ENCODE measurements around the gene TOX3. TPM values are rescaled to one million over a fixed set of nuclear protein-coding genes. Genes with fewer than 3 reads are reported as not detected.

Gene TOX3
- total and polyA plus RNA-seq, 4 donors, result 1.3 to 3.5 (median 2.4) TPM

DNA sequence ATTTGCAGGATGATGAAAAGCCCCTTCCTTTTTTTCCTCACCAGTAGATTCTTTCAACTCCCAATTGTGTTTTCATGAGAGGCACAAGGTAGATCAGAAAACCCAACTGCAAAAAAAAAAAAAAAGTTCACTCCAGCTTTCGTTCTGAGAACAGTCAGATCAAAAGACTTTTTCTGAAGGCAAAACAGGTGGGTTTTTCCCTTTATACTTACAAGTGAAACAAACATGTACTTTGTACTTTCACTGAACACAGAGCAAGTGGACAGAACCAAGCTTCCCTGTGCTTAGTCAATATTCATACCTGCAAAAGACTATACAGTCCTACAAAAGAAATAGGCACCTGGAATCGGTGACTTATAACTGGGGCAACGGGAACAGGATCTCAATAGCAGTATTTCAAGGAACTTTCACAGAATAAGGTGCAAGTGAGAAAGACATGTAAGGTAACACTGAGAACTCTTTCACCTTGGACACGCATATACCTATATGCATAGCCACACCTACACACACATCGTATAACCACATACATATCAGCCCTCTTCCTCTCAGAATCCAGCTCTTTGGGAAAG, 54.1 kb downstream of the TOX3 start (continued):
- TF ChIP-seq, protein P1, sequence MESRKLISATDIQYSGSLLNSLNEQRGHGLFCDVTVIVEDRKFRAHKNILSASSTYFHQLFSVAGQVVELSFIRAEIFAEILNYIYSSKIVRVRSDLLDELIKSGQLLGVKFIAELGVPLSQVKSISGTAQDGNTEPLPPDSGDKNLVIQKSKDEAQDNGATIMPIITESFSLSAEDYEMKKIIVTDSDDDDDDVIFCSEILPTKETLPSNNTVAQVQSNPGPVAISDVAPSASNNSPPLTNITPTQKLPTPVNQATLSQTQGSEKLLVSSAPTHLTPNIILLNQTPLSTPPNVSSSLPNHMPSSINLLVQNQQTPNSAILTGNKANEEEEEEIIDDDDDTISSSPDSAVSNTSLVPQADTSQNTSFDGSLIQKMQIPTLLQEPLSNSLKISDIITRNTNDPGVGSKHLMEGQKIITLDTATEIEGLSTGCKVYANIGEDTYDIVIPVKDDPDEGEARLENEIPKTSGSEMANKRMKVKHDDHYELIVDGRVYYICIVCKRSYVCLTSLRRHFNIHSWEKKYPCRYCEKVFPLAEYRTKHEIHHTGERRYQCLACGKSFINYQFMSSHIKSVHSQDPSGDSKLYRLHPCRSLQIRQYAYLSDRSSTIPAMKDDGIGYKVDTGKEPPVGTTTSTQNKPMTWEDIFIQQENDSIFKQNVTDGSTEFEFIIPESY (IDR thresholded peaks at IDR 0.05), result peak; percentile 65
- TF ChIP-seq TAF1 (conservative IDR thresholded peaks at IDR 0.05) (no peak), EGR1 (IDR thresholded peaks at IDR 0.05; ENCODE audit: low read depth in 2 of 2) (peak in 1 of 2 donors; percentile 15), RAD21 (IDR thresholded peaks at IDR 0.05) (peak; percentile 60 to 62), FOXA1 (IDR thresholded peaks at IDR 0.05) (no peak), GABPA (IDR thresholded peaks at IDR 0.05 in 1 of 2, conservative IDR thresholded peaks at IDR 0.05 in 1 of 2) (no peak)
- TF ChIP-seq, protein P2, sequence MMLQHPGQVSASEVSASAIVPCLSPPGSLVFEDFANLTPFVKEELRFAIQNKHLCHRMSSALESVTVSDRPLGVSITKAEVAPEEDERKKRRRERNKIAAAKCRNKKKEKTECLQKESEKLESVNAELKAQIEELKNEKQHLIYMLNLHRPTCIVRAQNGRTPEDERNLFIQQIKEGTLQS (IDR thresholded peaks at IDR 0.05), result no peak

DNA sequence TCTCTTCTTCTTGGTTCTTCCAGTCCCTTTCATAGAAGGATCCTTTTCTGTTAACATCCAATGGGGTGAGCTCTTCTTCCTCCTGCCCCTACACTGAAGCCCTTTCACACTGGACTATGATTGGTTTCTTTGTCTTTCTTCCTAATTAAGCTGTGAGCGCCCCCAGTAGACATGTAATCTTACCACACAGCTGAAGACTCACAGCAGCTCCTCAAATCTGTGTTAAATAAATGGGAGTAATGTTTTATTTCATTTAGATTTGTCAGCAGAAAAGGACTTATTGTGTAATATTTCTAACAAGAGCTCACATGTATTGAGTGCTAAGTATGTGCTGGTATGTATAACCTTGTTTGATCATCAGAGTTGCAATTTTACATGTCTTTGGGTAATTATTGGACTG, 55.7 kb downstream of the TOX3 start:
- peak overlapping the region in 1 of 2 donors; percentile 28 for H3K27ac ChIP-seq (ENCODE audit: low read depth in 1 of 2, low read length in 2 of 2)
- peaks cover 12 to 73% (median 53%) of the 10 kb centered on the region in 4 donors for H3K4me1 ChIP-seq (ENCODE audit: control insufficient read depth in 4 of 4, insufficient read depth in 4 of 4, low read length in 3 of 4)
- H3K9ac ChIP-seq (ENCODE audit: low read depth in 1 of 2, low read length in 2 of 2), result no peak overlapping the region
- WGBS, result 55% methylated on average over 1 of the region's 1 CpG
- H3K36me3 ChIP-seq (ENCODE audit: control insufficient read depth in 4 of 4, insufficient read depth in 3 of 4, low read depth in 1 of 4, low read length in 3 of 4), result no peaks in the 10 kb centered on the region
- H3K27me3 ChIP-seq (ENCODE audit: control insufficient read depth in 4 of 4, insufficient read depth in 4 of 4, low read length in 3 of 4), result no peaks in the 10 kb centered on the region
- DNase-seq (ENCODE audit: low spot score), result no peak
- H3K4me3 ChIP-seq (ENCODE audit: low read depth in 1 of 3, low read length in 3 of 3), result no peak overlapping the region
- H3K9me3 ChIP-seq (ENCODE audit: control insufficient read depth in 4 of 4, low read length in 3 of 4), result no peaks in the 10 kb centered on the region
- TF ChIP-seq, protein P3, sequence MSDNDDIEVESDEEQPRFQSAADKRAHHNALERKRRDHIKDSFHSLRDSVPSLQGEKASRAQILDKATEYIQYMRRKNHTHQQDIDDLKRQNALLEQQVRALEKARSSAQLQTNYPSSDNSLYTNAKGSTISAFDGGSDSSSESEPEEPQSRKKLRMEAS (IDR thresholded peaks at IDR 0.05), result no peak
- TF ChIP-seq, protein P4, sequence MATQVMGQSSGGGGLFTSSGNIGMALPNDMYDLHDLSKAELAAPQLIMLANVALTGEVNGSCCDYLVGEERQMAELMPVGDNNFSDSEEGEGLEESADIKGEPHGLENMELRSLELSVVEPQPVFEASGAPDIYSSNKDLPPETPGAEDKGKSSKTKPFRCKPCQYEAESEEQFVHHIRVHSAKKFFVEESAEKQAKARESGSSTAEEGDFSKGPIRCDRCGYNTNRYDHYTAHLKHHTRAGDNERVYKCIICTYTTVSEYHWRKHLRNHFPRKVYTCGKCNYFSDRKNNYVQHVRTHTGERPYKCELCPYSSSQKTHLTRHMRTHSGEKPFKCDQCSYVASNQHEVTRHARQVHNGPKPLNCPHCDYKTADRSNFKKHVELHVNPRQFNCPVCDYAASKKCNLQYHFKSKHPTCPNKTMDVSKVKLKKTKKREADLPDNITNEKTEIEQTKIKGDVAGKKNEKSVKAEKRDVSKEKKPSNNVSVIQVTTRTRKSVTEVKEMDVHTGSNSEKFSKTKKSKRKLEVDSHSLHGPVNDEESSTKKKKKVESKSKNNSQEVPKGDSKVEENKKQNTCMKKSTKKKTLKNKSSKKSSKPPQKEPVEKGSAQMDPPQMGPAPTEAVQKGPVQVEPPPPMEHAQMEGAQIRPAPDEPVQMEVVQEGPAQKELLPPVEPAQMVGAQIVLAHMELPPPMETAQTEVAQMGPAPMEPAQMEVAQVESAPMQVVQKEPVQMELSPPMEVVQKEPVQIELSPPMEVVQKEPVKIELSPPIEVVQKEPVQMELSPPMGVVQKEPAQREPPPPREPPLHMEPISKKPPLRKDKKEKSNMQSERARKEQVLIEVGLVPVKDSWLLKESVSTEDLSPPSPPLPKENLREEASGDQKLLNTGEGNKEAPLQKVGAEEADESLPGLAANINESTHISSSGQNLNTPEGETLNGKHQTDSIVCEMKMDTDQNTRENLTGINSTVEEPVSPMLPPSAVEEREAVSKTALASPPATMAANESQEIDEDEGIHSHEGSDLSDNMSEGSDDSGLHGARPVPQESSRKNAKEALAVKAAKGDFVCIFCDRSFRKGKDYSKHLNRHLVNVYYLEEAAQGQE (IDR thresholded peaks at IDR 0.05), result no peak
- TF ChIP-seq RAD21 (IDR thresholded peaks at IDR 0.05) (no peak), FOXA2 (IDR thresholded peaks at IDR 0.05) (no peak), FOXA1 (IDR thresholded peaks at IDR 0.05) (no peak), EGR1 (IDR thresholded peaks at IDR 0.05; ENCODE audit: low read depth in 2 of 2) (no peak), HNF4A (conservative IDR thresholded peaks at IDR 0.05) (no peak), GABPA (IDR thresholded peaks at IDR 0.05 in 1 of 2, conservative IDR thresholded peaks at IDR 0.05 in 1 of 2) (no peak), YY1 (IDR thresholded peaks at IDR 0.05) (no peak), JUND (IDR thresholded peaks at IDR 0.05) (no peak), RXRA (IDR thresholded peaks at IDR 0.05) (no peak)
- TF ChIP-seq, protein P5, sequence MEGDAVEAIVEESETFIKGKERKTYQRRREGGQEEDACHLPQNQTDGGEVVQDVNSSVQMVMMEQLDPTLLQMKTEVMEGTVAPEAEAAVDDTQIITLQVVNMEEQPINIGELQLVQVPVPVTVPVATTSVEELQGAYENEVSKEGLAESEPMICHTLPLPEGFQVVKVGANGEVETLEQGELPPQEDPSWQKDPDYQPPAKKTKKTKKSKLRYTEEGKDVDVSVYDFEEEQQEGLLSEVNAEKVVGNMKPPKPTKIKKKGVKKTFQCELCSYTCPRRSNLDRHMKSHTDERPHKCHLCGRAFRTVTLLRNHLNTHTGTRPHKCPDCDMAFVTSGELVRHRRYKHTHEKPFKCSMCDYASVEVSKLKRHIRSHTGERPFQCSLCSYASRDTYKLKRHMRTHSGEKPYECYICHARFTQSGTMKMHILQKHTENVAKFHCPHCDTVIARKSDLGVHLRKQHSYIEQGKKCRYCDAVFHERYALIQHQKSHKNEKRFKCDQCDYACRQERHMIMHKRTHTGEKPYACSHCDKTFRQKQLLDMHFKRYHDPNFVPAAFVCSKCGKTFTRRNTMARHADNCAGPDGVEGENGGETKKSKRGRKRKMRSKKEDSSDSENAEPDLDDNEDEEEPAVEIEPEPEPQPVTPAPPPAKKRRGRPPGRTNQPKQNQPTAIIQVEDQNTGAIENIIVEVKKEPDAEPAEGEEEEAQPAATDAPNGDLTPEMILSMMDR (IDR thresholded peaks at IDR 0.05; ENCODE audit: low read depth, low read length, missing input control), result no peak
- TF ChIP-seq, protein P1 (IDR thresholded peaks at IDR 0.05), result no peak

Data from liver (tissue), 9 donors.